Karpas-422 (cell line): ENCODE measurements around the gene BCKDHA. TPM values are rescaled to one million over a fixed set of nuclear protein-coding genes. Genes with fewer than 3 reads are reported as not detected.

Experiments
- DNase-seq: peaks from one replicate; pipeline ENCODE4 v3.0.0-alpha.2; 2015
- H2AFZ ChIP-seq: fragments of 200-600 bp; sonication (generic); 2 replicates; pipeline ENCODE4 v1.6.1; 2014; ENCODE audit warnings: antibody characterized with exemption, low read length, mixed read lengths
- H3K27ac ChIP-seq: fragments of 200-600 bp; sonication (generic); 2 replicates; pipeline ENCODE4 v1.5.1; 2014; ENCODE audit warnings: mild to moderate bottlenecking, low read length, moderate library complexity
- H3K27me3 ChIP-seq: fragments of 200-600 bp; sonication (generic); 2 replicates; pipeline ENCODE4 v1.6.1; 2014; ENCODE audit warnings: low read length, mixed read lengths
- H3K36me3 ChIP-seq: fragments of 200-600 bp; sonication (generic); 2 replicates; pipeline ENCODE4 v1.6.1; 2014; ENCODE audit warnings: low read length, mixed read lengths; ENCODE audit not compliant: insufficient read depth
- H3K4me1 ChIP-seq: fragments of 200-600 bp; sonication (generic); 2 replicates; pipeline ENCODE4 v1.6.1; 2014; ENCODE audit warnings: mild to moderate bottlenecking, low read length, mixed read lengths
- H3K4me2 ChIP-seq: fragments of 200-600 bp; sonication (generic); 2 replicates; pipeline ENCODE4 v1.6.1; 2014; ENCODE audit warnings: low read length, low read depth, mild to moderate bottlenecking; ENCODE audit not compliant: poor library complexity, severe bottlenecking
- H3K4me3 ChIP-seq: fragments of 200-600 bp; sonication (generic); 2 replicates; pipeline ENCODE4 v1.5.1; 2014; ENCODE audit warnings: mild to moderate bottlenecking, antibody characterized with exemption, low read length, mixed read lengths
- H3K79me2 ChIP-seq: fragments of 200-600 bp; sonication (generic); 2 replicates; pipeline ENCODE4 v1.6.1; 2014; ENCODE audit warnings: mild to moderate bottlenecking, low read length, mixed read lengths
- H3K9ac ChIP-seq: fragments of 200-600 bp; sonication (generic); 2 replicates; pipeline ENCODE4 v1.6.0; 2014; ENCODE audit warnings: low read length
- H3K9me2 ChIP-seq: fragments of 200-600 bp; sonication (generic), shearing (Covaris generic); replicated peaks from 2 replicates; pipeline ENCODE4 v1.6.0; 2014; ENCODE audit warnings: mild to moderate bottlenecking, low read length, moderate library complexity; ENCODE audit not compliant: insufficient read depth
- H3K9me3 ChIP-seq: fragments of 300-700, 200-600 bp; sonication (generic); 2 replicates; pipeline ENCODE4 v1.6.1; 2014; ENCODE audit warnings: low read length, mixed read lengths
- H4K20me1 ChIP-seq: fragments of 200-600 bp; sonication (generic); 2 replicates; pipeline ENCODE4 v1.6.1; 2014; ENCODE audit warnings: mild to moderate bottlenecking, antibody characterized with exemption, low read length, low read depth; ENCODE audit not compliant: insufficient read depth
- total RNA-seq: library from RNA; depleted of rRNA; stranded (reverse); fragments of >200 nt; shearing (Covaris generic); gene quantifications from 2 replicates; pipeline ENCODE4 v1.2.3, GENCODE V29; 2014; ENCODE audit warnings: low replicate concordance

The BCKDHA gene
- total RNA-seq, 1 experiment from 2014 or later, result 116 TPM

DNA sequence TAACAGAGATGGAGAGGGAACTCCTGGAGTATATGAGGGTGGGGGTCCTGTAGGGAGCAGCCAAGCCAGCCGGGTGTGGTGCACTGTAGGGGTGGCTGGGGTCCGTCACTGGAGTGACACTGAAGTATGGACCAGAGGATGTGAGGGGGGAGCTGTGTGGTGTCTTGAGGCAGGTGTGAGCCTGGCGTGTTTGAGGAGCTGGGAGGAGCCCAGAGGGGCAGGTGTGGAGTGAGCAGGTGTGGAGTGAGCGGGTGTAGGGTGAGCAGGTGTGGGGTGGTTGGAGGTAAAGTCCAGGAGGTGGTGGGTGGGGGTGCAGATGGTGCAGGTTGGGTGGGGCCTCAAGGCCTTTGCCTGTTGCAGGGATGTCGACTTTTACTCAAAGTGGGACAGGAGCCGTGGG, 23.7 kb downstream of the BCKDHA start:
- Histone ChIP-seq H4K20me1 (no peaks in the 10 kb centered on the region), H3K4me2 (no peak overlapping the region), H3K9me3 (no peaks in the 10 kb centered on the region), H3K4me3 (no peak overlapping the region), H3K9ac (no peak overlapping the region), H3K9me2 (no peaks in the 10 kb centered on the region), H2AFZ (no peak overlapping the region), H3K36me3 (no peaks in the 10 kb centered on the region), H3K27ac (no peak overlapping the region), H3K79me2 (no peaks in the 10 kb centered on the region), H3K27me3 (no peaks in the 10 kb centered on the region), H3K4me1 (no peaks in the 10 kb centered on the region)
- DNase-seq, result no peak

- H3K36me3 ChIP-seq, result no peaks in the 10 kb centered on the region
- H2AFZ ChIP-seq, result no peak overlapping the region
- no peak overlapping the region for H3K9ac ChIP-seq
- H3K4me3 ChIP-seq, result no peak overlapping the region
- H3K9me3 ChIP-seq, result no peaks in the 10 kb centered on the region
- DNase-seq, result no peak
- H3K4me1 ChIP-seq, result no peaks in the 10 kb centered on the region
- H3K4me2 ChIP-seq, result no peak overlapping the region
- H3K9me2 ChIP-seq, result no peaks in the 10 kb centered on the region
- no peaks in the 10 kb centered on the region for H3K27me3 ChIP-seq
- no peaks in the 10 kb centered on the region for H3K79me2 ChIP-seq
- H3K27ac ChIP-seq, result no peak overlapping the region
- no peaks in the 10 kb centered on the region for H4K20me1 ChIP-seq
Measured at GRCh38 chr19:41421973-41422372, 24.4 kb downstream of the BCKDHA start.

DNA sequence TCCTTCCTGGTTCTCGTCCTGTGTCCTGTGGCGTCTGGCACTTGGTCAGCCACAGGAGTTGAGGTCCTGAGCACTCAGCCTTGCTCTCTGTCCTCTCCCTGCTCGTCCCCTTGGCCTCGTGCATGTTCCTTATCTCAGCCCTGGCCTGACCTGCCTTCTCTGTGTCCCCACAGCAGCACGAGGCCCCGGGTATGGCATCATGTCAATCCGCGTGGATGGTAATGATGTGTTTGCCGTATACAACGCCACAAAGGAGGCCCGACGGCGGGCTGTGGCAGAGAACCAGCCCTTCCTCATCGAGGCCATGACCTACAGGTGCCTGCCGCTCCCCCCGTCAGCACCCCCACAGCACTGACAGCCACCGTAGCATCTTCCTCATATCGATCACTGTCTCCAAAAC, 24.8 kb downstream of the BCKDHA start:
- no peak overlapping the region for H3K27ac ChIP-seq
- no peaks in the 10 kb centered on the region for H3K36me3 ChIP-seq
- H3K4me3 ChIP-seq, result no peak overlapping the region
- no peak overlapping the region for H3K9ac ChIP-seq
- no peaks in the 10 kb centered on the region; the same call in 1 of the 2 replicates for H3K4me1 ChIP-seq
- no peak overlapping the region for H2AFZ ChIP-seq
- H4K20me1 ChIP-seq, result no peaks in the 10 kb centered on the region
- H3K27me3 ChIP-seq, result no peaks in the 10 kb centered on the region
- DNase-seq, result no peak
- no peaks in the 10 kb centered on the region for H3K79me2 ChIP-seq
- no peaks in the 10 kb centered on the region for H3K9me2 ChIP-seq
- H3K9me3 ChIP-seq, result no peaks in the 10 kb centered on the region
- no peak overlapping the region for H3K4me2 ChIP-seq

DNA sequence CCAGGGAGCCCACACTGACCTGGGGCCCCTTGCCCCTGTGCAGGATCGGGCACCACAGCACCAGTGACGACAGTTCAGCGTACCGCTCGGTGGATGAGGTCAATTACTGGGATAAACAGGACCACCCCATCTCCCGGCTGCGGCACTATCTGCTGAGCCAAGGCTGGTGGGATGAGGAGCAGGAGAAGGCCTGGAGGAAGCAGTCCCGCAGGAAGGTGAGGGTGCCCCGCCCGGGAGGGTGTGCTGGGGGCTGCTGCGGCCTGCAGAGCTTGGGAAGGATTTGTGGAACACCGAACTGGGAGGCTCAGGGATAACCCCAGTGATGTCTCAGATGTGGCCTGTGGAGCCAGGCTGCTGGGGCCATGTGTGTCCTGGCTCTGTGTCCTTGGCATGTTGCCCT, 25.3 kb downstream of the BCKDHA start:
- H3K9me2 ChIP-seq, result no peaks in the 10 kb centered on the region
- H4K20me1 ChIP-seq, result no peaks in the 10 kb centered on the region
- no peak overlapping the region for H2AFZ ChIP-seq
- H3K79me2 ChIP-seq, result no peaks in the 10 kb centered on the region
- no peak overlapping the region for H3K27ac ChIP-seq
- peaks cover 5% of the 10 kb centered on the region for H3K4me1 ChIP-seq
- no peaks in the 10 kb centered on the region for H3K36me3 ChIP-seq
- H3K27me3 ChIP-seq, result no peaks in the 10 kb centered on the region
- H3K9ac ChIP-seq, result no peak overlapping the region
- H3K9me3 ChIP-seq, result no peaks in the 10 kb centered on the region
- peak; percentile 28 for DNase-seq
- H3K4me2 ChIP-seq, result no peak overlapping the region
- no peak overlapping the region for H3K4me3 ChIP-seq

- Histone ChIP-seq H4K20me1 (no peaks in the 10 kb centered on the region), H3K27ac (no peak overlapping the region), H3K9me2 (no peaks in the 10 kb centered on the region), H3K4me1 (peaks cover 11% of the 10 kb centered on the region), H3K36me3 (no peaks in the 10 kb centered on the region), H2AFZ (no peak overlapping the region), H3K4me2 (no peak overlapping the region), H3K9ac (no peak overlapping the region), H3K79me2 (no peaks in the 10 kb centered on the region), H3K4me3 (no peak overlapping the region), H3K27me3 (no peaks in the 10 kb centered on the region), H3K9me3 (no peaks in the 10 kb centered on the region)
- peak; percentile 32 for DNase-seq
Measured at GRCh38 chr19:41424335-41425173, 26.9 kb downstream of the BCKDHA start.

DNA sequence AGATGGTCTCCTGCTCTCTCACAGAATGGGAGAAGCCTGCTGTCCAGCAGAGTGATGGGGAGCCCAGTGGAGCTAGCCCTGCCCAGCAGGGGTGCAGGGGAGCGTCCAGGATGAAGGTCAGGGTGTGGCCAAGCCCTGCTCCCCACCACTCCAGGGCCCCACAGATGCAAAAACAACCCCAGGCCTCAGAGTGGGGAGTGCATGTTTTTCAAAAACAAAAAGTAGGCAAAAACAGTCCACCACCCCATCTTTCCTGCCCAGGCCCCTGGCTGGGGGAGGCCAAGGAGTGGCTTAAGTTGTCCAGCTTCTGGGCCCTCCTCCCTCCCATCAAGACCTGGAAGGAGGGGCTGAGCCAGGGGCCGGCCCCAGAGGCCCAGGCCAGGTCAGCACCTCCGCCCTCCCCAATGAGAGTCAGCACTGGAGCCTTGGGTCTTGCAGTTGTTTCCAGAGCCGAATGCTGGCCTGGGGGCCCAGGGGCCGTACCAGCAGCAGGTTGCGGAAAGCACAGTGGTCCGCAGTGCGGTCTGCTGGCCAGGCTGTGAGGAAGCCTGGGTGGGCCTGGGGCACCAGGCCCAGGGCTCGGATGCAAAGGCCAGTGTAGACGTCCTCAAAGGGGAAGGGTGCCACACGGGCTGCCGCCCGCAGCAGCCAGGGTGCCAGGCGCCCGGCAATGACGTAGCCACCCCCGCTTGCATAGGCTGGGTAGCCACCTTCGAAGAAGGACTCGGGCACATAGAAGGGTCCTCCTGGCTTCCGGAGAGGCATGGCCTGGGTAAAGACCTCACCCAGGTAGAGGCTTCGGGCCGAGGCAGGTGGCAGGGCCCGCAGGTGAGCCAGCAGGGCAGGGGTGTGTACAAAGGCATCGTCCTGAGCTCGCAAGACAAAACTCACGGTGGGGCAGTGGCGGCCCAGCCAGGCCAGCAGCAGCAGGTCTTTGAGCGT, 27.8 kb downstream of the BCKDHA start:
- Histone ChIP-seq H3K4me1 (peaks cover 11% of the 10 kb centered on the region), H3K36me3 (no peaks in the 10 kb centered on the region), H3K9me2 (no peaks in the 10 kb centered on the region), H3K27me3 (no peaks in the 10 kb centered on the region), H2AFZ (no peak overlapping the region), H4K20me1 (no peaks in the 10 kb centered on the region), H3K9me3 (no peaks in the 10 kb centered on the region), H3K4me3 (no peak overlapping the region), H3K27ac (no peak overlapping the region), H3K9ac (no peak overlapping the region), H3K79me2 (no peaks in the 10 kb centered on the region), H3K4me2 (no peak overlapping the region)
- no peak for DNase-seq

GRCh38 chr19:41426116-41426841, 28.7 kb downstream of the BCKDHA start:
- Histone ChIP-seq H3K9me2 (no peaks in the 10 kb centered on the region), H2AFZ (no peak overlapping the region), H3K9ac (no peak overlapping the region), H3K4me3 (no peak overlapping the region), H3K9me3 (no peaks in the 10 kb centered on the region), H3K79me2 (no peaks in the 10 kb centered on the region), H3K4me1 (peaks cover 11% of the 10 kb centered on the region), H3K36me3 (no peaks in the 10 kb centered on the region), H3K27me3 (no peaks in the 10 kb centered on the region), H3K27ac (no peak overlapping the region), H3K4me2 (no peak overlapping the region), H4K20me1 (no peaks in the 10 kb centered on the region)
- peak; percentile 31 for DNase-seq
